HG02885 (cell line): ENCODE results near the gene PKD1L1.

ENCODE experiments used
- ATAC-seq: cut with Tn5 transposase; IDR thresholded peaks from one replicate; pipeline ENCODE4 v1.9.1; 2021; ENCODE audit warnings: mild to moderate bottlenecking; ENCODE audit not compliant: unreplicated experiment, poor library complexity

Gene PKD1L1

GRCh38 chr7:47827351-47827756 lies 120.9 kb downstream of the PKD1L1 start:
- no peak for ATAC-seq

- no peak for ATAC-seq
These were observed 121.5 kb downstream of the PKD1L1 start for GRCh38 chr7:47826754-47827153.

- no peak for ATAC-seq
These were observed 128.7 kb downstream of the PKD1L1 start for GRCh38 chr7:47819607-47819920.

- no peak for ATAC-seq
These were observed 129.3 kb downstream of the PKD1L1 start for GRCh38 chr7:47818796-47819606.

GRCh38 chr7:47817917-47818316 lies 130.3 kb downstream of the PKD1L1 start:
- ATAC-seq: no peak

GRCh38 chr7:47816647-47817046 lies 131.6 kb downstream of the PKD1L1 start:
- no peak for ATAC-seq

- no peak for ATAC-seq
These were observed 132.4 kb downstream of the PKD1L1 start for GRCh38 chr7:47815867-47816266.

- no peak for ATAC-seq
These were observed 133.2 kb downstream of the PKD1L1 start for GRCh38 chr7:47814905-47815613.

GRCh38 chr7:47813620-47814260 lies 134.5 kb downstream of the PKD1L1 start:
- ATAC-seq: no peak

GRCh38 chr7:47812429-47813136 lies 135.7 kb downstream of the PKD1L1 start:
- ATAC-seq: no peak

GRCh38 chr7:47811632-47812380 lies 136.5 kb downstream of the PKD1L1 start:
- ATAC-seq: no peak

GRCh38 chr7:47809387-47809786 lies 138.9 kb downstream of the PKD1L1 start:
- no peak for ATAC-seq

- ATAC-seq: no peak
These were observed 139.9 kb downstream of the PKD1L1 start for GRCh38 chr7:47808321-47808720.

GRCh38 chr7:47807756-47808155 lies 140.5 kb downstream of the PKD1L1 start:
- ATAC-seq: peak; percentile 53

GRCh38 chr7:47807126-47807525 lies 141.1 kb downstream of the PKD1L1 start:
- ATAC-seq: no peak

- ATAC-seq: no peak
These were observed 141.6 kb downstream of the PKD1L1 start for GRCh38 chr7:47806701-47807103.

GRCh38 chr7:47804767-47805545 lies 143.3 kb downstream of the PKD1L1 start:
- ATAC-seq: no peak

GRCh38 chr7:47803846-47804245 lies 144.4 kb downstream of the PKD1L1 start:
- ATAC-seq: no peak

GRCh38 chr7:47803025-47803424 lies 145.2 kb downstream of the PKD1L1 start:
- no peak for ATAC-seq
